ENCODE measurements around the gene AIG1.
"Not testable (repeated sequence)": the region's sequence is repeated elsewhere in the genome, so short reads cannot be mapped to it uniquely, and the experiment has no call there.

The AIG1 gene

DNA sequence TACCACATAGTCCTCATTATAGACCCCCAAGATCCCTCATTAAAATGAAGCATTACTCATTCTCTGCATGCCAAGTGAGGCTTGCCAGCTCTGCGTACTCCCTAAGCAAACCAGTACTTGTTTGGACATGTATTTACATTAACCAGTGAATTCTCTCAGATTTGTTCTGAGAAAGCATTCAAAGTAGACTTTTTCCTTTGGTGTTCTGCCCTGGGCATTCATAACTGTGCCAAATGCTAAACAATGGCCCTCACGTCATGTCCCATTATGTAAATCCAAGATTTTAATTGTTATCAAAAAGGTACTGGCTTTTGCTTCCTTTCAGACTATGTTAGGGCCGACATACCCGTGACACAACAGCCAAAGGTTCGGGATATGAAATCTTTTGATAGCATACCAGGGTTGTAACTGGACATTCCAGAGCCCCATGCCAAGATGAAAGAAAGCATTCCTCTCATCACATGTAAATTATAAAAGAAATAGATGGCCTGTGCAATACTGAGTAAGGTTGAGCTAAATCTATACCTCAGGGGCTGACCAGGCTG lies 225.6 kb downstream of the AIG1 start:
- DNase-seq, result no peak

DNA sequence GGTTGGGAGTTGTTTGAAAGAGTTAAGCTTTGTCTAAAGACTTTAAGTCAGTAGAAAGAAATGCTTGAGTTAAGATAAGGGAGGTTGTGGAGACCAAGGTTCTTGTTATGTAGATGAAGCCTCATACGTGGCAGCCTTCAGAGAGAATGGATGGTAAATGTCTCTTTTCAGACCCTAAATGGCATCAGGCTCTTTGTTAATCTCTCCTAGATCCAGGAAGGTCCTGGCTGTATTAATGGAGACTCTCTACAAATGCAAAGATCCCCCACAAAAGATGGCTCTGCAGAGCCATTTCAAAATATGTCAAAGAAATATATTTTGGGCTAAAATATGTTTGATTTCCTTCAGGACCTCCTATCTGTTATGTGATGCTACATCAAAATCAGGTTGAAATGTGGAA lies 228.2 kb downstream of the AIG1 start:
- no peak for DNase-seq

DNA sequence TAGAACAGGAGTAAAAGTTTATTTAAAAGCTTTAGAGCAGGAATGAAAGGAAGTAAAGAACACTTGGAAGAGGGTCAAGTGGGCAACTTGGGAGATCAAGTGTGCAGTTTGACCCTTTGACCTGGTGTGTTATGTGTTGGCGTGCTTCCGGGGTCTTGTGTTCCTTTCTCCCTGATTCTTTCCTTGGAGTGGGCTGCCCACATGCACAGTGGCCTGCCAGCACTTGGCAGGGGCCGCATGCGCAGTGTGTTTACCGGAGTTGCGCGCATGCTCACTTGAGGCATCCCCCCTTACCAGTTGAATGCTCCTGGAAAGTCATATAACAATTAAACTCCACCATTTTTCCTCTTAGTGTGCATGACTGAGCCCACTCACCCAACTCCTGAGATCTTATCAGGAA lies 229.5 kb downstream of the AIG1 start:
- no peak for DNase-seq

DNA sequence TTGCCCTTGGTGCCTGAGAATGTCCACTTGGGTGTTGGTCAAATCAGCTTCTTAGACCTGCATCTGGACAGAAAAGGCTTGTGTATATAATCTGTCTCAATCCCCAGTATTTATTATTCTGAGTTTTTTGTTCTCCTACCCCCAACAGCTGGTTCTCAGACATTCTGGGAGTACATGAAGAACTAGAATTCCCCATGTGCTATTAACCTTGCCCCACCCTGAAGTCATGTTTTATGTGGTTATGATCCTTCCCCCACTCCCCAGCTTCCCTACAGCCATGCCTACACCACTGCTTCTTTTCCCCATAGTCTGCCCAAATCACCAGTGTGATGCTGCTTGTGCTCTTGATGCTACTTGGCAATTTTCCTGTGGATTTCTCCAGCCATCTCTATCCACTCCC lies 232.8 kb downstream of the AIG1 start:
- no peak for DNase-seq

DNA sequence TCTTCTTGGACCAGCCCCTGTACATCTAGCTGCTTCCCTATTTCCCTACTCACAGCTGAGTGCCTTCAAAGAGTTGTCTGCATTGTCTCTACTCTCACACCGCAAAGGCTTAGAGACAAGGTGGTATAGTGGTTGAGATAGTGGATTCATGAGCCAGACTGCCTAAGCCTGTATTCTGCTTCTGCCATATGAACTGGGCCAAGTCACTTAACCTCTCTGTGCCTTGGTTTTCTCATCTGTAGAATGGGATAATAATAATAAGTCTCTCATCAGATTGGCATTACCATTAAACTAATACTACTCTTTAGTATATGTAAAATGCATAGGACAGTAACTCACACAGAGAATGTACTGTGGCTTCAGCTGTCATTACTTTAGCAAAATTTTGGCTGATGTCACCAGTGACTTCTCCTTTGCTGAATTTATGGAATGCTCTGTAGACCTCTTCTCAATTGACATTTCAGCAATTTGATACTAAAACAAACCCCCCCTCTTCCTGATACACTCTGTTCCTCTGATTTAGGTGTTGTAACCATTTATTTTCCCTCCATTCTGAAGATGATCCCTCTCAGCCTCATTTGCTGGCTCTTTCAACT lies 233.7 kb downstream of the AIG1 start:
- DNase-seq, result no peak

DNA sequence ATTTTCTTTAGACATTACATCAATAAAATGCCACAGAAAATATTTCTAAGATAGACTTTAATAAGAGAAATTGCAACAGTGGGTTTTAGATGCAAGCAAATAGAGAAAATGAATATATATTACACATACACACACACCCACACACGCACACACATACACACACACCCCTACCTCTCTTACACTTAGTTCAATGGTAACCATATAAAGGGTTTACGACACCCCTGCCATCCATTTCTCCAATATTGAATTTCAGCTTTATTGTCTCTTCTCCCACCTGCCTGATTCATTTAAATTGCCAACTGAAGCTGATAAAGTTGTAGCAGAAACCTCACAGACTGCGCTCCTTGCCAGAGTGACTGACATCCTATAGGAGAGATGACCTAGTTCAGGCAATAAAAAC lies 235.2 kb downstream of the AIG1 start:
- no peak for DNase-seq

DNA sequence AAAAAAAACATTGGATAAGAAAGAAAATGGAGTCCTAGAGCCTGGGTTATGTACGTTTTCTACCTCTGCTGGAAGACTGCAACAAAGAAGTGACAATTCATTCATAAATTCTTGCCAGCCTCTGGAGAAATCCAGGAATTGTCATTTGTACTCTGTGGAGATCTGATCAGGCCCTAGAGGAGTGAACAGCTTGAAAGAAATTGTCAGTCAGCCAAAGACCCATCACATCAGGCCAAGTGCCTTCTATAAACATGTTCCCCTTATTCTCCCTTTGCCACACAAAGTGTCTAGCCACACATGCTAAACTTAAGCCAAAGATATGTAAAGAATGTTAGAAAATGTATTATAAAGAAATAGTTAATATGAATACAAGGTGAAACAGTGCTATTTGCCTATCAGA lies 237.4 kb downstream of the AIG1 start:
- no peak for DNase-seq

DNA sequence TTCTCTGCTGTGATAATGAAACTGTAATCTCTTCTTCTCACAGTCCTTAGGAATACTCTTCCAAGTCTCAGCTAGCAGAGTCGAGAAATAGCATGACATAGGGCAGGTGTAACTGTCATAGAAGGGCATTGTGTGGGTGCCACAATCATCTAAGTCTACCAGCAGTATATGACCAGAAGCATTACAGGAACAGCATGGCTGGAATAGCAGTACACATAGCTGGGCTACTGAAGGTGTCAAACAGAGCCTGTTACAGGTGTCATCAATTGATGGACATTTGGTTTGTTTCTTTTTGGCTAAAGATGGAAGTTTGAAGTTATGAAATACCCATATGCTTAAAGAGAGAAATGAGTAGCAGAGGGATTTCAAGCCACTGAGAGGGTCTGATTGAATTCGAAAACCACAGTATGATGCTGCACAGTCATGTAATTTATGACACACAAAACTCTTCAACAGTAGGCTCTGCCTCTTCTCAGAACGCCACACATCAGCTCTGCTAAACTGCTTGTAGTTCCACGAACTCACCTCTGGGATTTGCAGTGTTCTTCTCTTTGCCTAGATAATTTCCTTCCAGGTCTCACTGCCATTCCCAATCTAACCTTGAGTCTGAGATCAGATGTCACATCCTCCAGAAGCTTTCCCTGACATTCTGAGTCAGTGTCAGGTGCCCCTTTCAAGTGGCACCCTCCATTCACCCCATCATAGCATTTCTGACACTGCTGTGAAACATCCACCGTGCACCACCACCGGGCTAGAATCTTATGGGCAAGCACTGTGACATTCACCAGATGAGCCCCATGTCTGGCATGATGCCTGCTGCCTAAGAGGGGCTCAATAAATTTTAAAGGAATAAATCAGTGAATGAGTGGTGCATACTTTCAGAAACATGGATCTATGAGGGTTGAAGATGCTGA lies 238.8 kb downstream of the AIG1 start:
- no peak for DNase-seq

DNA sequence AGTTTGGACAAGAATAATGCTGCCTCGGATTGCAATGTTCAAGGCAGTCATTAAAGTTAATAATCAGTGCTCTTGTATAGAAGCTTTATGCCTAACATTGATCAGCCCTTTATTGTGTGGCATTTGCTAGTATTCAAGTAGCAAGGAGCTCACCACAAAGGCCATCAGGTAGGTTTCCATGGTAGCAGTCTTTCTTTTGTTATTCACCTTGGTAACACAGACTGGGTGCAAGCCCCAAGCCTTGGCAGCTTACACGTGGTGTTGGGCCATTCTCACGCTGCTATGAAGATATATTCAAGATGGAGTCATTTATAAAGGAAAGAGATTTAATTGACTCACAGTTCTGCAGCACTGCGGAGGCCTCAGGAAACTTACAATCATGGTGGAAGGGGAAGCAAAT lies 240.5 kb downstream of the AIG1 start:
- no peak for DNase-seq

DNA sequence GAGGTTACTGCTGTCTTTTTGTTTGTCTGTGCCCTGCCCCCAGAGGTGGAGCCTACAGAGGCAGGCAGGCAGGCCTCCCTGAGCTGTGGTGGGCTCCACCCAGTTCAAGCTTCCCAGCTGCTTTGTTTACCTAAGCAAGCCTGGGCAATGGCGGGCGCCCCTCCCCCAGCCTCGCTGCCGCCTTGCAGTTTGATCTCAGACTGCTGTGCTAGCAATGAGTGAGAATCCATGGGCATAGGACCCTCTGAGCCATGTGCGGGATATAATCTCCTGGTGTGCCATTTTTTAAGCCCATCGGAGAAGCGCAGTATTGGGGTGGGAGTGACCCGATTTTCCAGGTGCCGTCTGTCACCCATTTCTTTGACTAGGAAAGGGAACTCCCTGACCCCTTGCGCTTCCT lies 247.1 kb downstream of the AIG1 start:
- DNase-seq, result not testable (repeated sequence)

DNA sequence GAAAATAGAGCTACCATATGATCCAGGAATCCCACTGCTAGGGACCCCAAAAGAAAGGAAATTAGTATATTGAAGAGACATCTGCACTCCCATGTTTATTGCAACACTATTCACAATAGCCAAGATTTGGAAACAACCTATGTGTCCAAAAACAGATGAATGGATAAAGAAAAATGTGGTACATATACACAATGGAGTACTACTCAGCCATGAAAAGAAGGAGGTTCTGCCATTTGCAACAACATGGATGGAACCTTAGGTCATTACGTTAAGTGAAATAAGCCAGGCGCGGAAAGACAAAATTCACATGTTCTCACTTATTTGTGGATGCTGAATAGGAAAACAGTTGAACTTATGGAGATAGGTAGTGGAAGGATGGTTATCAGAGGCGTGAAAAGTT lies 252.5 kb downstream of the AIG1 start:
- DNase-seq, result no peak

DNA sequence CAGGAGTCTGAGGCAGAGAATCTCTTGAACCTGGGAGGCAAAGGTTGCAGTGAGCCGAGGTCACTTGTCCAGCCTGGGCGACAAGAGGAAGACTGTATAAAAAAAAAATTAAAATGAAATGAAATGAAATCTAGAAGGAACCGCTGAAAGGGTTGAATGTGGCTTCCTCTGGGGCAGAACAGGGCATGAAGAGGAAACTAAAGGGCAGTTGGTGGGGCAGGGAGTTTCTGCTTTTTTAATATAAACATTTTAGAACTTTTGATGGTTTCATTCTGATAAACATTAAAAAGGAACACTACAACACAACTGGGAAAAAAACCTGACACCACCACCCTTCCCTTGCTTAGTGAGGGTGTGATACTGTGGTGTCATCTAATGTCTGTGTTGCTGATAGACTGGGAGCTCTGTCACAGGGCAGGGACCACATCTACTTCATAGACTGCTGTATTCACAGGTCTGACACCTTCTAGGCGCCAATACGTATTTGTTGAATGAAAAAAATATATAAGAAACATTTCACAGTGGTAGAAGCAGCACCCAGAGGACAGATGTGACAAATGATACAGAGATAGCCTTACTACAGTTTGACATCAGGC lies 260.9 kb downstream of the AIG1 start:
- DNase-seq, result no peak

DNA sequence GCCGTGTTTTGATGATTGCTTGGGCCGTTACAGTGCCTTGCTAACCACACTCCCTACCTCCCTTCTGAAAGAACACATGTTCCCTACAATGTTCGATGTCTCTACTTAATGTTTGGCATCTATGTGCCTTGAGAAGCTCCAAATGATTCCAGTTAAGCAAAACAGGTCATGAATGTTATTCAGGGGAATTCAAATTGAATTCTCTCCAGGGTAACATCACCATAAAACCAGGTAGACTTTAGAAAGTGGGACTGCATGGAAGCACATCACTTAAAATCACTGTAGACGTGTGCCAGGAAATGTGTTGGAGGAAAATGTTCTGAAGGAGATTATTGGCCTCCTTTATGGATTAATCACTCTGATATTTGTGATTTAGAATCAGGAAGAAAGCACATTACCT lies 261.7 kb downstream of the AIG1 start:
- DNase-seq, result no peak

DNA sequence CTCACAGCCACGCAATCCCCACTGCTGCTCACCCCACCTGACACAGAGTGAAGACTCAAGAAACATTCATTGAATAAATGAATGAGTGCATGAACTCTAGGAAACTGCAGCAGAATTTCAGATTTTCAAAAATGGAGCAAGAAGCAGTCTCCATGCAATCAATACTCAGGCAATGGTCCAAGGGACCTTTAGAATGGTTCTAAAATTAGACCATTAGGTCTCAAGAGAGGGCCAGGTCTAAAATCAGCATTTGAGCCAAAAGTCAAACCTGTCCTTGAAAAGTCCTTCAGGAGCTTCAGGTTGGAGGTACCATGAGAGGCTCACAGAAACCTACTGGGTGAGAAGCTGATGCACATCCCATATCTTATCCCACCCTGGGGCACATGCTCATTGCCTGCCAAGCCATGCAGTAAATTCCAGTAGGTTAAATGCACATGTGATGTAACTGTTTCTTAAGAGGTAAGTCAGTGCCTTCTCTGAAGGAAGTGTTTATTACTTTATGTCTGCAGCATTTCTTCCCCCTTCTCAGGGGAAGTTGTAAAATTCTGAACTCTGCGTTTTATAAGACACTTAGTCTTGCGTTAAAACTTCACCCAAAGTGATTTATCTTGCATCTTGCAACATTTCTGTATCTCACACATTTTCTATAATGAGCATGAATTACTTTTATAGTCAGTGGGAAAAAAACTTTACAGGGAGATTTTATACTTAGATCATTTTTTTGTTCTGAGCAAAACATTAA lies 263.2 kb downstream of the AIG1 start:
- DNase-seq, result no peak

DNA sequence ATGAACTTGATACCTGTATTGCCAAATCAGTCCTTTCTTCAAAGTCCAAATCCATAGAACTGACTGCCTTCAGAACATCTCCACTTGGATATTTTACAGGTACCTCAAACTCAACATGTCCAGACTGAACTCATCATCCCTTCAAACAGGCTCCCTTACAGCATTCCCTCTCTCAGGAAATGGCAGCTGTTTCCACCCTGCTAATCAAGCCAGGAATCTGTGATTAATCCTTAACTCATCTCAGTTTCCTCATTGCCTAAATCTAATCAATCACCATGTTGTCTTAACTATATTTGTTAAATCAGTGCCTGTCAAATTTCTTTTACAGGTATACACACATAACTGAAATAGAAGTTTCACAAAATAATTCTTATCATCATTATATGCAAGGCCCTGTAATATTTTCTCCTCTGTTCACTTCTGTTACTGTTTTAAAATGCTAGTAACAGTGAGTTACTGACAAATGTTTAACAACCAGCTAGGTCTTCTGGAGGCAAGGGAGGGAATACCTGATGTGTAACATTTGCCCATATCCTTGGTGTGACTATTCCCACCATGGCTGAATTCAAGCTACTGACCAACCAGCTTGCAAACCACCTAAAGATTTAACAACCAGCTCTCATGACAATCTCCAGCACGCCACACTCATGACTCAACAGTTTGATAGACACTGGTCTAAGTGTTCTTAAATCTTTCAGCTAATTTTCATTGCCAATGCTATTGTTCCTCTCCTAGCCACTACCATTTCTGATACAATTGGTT lies 264.9 kb downstream of the AIG1 start:
- DNase-seq, result no peak

DNA sequence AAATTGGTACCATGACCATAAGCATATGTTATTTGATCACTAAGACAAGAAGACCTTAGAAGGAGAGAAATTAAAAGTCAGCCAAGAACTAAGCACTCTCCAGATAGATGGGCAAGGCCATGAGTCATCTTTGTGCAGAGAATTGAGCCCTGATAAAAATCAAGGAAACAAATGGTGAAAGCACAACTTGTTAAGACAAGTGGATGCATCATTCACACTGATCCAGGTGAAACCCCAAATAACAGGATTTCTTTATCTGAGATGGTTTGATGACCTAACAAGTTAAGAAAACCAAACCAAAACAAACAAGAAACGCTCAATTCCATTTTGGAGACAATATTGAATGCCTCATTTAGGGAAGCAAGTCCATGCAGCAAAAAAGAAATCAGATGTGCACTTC lies 268.2 kb downstream of the AIG1 start:
- no peak for DNase-seq

DNA sequence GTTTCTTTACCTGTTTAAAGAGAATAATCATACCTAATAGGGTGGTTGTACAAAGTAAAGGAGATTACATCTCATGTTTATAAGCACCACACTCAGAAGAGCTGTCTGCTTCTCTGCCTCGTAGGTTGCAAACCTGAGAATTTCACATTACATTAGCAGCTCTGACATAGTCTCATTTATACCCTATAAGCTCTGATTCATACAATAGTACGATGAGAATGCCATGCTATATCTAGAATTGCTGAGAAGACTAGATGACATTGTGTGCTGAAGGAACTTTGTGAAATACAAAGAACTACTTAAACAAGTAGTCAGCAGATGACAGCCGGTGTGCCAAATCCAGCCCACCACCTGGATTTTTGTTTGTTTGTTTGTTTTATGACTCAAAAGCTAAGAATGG lies 268.6 kb downstream of the AIG1 start:
- DNase-seq, result no peak

DNA sequence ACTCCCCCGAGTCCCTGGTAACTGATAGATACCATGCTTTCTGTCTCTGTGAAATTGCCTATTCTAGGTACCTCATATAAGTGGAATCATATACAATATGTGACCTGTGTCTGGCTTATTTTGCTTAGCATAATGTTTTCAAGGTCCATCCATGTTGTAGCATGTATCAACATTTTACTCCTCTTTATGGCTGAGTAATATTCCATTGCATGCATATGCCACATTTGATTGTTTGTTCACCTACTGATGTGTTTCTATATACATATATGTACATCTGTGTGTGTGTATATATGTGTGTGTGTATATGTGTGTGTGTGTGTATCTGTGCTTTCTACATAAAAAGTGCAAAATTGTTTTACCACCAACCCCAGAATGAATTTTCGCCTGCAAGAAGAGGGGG lies 270.7 kb downstream of the AIG1 start:
- no peak for DNase-seq

DNA sequence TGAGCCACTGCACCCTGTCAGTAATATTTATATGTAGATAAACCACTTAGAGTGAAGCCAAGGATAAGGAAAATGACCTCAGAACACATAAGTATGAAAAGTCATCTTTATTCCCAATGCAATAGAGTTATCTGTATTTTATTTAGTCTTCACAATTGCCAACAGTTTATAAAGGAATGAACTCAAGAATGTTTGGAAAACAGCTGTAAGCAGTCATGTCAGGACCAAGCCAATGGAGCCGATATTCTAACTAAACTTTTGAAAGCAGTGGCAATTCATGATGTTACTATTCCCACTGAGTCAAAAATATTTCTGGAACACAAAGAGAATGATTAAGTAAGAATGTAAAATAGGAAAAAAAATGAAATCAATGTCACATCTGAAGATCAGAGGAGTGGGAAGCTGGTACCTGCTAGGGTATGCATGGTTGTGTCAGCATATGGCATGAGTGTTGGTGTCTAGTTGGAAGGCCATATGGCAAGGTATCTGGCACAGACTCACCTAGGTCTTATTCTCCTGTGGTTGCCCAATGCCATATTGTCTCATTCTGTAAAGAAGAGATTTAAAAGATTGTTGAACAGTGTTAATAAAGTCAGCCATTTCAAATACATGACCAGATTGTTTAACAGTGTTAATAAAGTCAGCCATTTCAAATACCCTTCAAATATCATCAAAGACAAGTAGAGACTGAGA lies 271.6 kb downstream of the AIG1 start:
- no peak for DNase-seq

DNA sequence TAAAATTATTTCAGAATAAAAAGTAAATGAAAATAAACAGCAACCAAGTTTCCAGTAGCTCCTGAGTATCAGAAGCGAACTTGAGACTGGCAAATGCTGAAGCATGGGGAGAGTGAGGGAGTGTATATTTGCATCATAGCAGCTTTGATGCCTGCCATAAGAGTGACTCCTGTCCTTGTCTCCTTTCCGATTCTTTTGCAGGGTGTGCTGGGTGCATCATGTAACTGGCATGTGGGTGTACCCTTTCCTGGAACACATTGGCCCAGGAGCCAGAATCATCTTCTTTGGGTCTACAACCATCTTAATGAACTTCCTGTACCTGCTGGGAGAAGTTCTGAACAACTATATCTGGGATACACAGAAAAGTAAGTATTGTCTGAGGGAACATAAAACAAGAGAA lies 272.4 kb downstream of the AIG1 start:
- no peak for DNase-seq

DNA sequence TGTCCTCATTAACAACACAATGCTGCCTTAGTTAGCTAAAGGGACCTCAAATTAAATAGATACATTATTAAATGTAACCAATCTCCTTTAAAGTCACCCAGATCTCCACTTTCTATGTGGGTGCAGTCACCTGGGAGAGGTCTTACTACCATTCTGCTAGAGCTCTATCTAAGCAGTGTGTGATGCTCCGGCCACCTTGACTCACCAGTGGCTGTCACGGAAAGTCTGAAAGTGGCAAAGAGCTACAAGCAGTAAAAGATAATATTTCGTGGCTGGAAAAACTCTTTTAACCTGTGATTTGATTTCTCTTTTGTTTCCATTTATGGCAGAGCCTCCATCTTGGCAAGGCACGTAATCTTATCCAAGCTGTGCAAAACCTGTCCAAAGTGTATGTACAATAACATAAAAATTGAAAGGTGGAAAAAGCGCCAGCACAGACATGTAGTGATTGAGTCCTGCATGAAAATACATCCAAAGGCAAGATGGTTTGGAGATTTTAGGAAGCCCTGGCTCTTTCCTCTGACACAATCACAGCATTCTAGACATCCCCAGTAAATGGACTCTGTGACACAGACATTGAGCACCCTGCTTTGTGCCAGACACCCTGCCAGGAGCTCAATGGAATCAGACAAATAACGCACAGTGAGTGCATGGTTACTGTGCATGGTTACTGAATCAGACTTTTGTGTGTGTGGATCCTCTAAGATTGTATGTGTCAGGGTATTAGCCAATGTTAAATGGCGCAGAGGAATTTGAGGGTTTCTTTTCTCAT lies 273.2 kb downstream of the AIG1 start:
- peak; percentile 25 for DNase-seq
